ENCODE measurements around the gene CFC1. TPM values are rescaled to one million over a fixed set of nuclear protein-coding genes. Genes with fewer than 3 reads are reported as not detected.
"Not testable (repeated sequence)": the region's sequence is repeated elsewhere in the genome, so short reads cannot be mapped to it uniquely, and the experiment has no call there.

Gene CFC1
- total and polyA plus RNA-seq, 7 experiments from 2014 or later, result not detected

GRCh38 chr2:130556441-130556840 lies 42.9 kb downstream of the CFC1 start:
- H3K4me1 ChIP-seq (ENCODE audit: control insufficient read depth in 2 of 2, insufficient read depth in 2 of 2, low read length in 2 of 2); H3K36me3 Mint-ChIP-seq; H3K4me3 ChIP-seq (ENCODE audit: low read length); H3K36me3 ChIP-seq (ENCODE audit: control insufficient read depth in 2 of 3, insufficient read depth in 3 of 3, low read length in 3 of 3); H3K27me3 Mint-ChIP-seq; CTCF ChIA-PET; H3K9me3 ChIP-seq (ENCODE audit: control insufficient read depth in 2 of 3, low read length in 3 of 3); H3K27me3 ChIP-seq (ENCODE audit: control insufficient read depth in 2 of 2, insufficient read depth in 2 of 2, low read length in 2 of 2); H3K27ac ChIP-seq (ENCODE audit: low read depth, low read length); POLR2A ChIA-PET; intact Hi-C loops (cut with micrococcal nuclease); H3K4me1 Mint-ChIP-seq; DNase-seq; H3K4me3 Mint-ChIP-seq; H3K27ac Mint-ChIP-seq; H3K9me3 Mint-ChIP-seq: not testable (repeated sequence)
- ATAC-seq, result peak; percentile 47

DNA sequence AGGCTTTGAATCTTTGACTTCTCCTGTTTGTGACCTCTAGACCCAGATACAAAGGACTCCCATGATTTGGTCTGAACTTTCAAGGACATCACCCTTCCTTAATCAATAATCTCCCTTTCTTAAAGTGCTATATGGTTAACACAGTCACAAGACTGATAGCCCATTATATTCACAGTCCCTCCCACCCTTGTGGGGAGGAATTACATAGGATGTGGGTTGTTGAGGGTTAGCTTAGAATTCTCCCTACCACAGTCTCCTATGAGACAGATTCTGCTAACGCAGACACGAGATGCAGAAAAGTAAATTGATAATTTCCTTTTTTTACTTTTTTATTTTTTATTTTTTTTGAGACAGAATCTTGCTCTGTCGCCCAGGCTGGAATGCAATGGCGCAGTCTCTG lies 45.2 kb downstream of the CFC1 start:
- H3K4me3 ChIP-seq (ENCODE audit: low read length); CTCF ChIA-PET; H3K27me3 Mint-ChIP-seq; H3K4me1 ChIP-seq (ENCODE audit: control insufficient read depth in 2 of 2, insufficient read depth in 2 of 2, low read length in 2 of 2); H3K27ac ChIP-seq (ENCODE audit: low read depth, low read length); H3K9me3 ChIP-seq (ENCODE audit: control insufficient read depth in 2 of 3, low read length in 3 of 3); H3K36me3 Mint-ChIP-seq; H3K4me1 Mint-ChIP-seq; H3K27ac Mint-ChIP-seq; H3K36me3 ChIP-seq (ENCODE audit: control insufficient read depth in 2 of 3, insufficient read depth in 3 of 3, low read length in 3 of 3); H3K27me3 ChIP-seq (ENCODE audit: control insufficient read depth in 2 of 2, insufficient read depth in 2 of 2, low read length in 2 of 2); H3K4me3 Mint-ChIP-seq; H3K9me3 Mint-ChIP-seq; ATAC-seq; DNase-seq; intact Hi-C loops (cut with micrococcal nuclease); POLR2A ChIA-PET: not testable (repeated sequence)

GRCh38 chr2:130549475-130549874 lies 49.9 kb downstream of the CFC1 start:
- POLR2A ChIA-PET; H3K9me3 Mint-ChIP-seq; H3K4me3 Mint-ChIP-seq; H3K27me3 Mint-ChIP-seq; H3K4me1 Mint-ChIP-seq; CTCF ChIA-PET; H3K27me3 ChIP-seq (ENCODE audit: control insufficient read depth in 2 of 2, insufficient read depth in 2 of 2, low read length in 2 of 2); ATAC-seq; intact Hi-C loops (cut with micrococcal nuclease); H3K36me3 Mint-ChIP-seq; H3K36me3 ChIP-seq (ENCODE audit: control insufficient read depth in 2 of 3, insufficient read depth in 3 of 3, low read length in 3 of 3); H3K4me1 ChIP-seq (ENCODE audit: control insufficient read depth in 2 of 2, insufficient read depth in 2 of 2, low read length in 2 of 2); DNase-seq; H3K27ac ChIP-seq (ENCODE audit: low read depth, low read length); H3K9me3 ChIP-seq (ENCODE audit: control insufficient read depth in 2 of 3, low read length in 3 of 3); H3K4me3 ChIP-seq (ENCODE audit: low read length); H3K27ac Mint-ChIP-seq: not testable (repeated sequence)

- H3K4me3 Mint-ChIP-seq; H3K27ac ChIP-seq (ENCODE audit: low read depth, low read length); H3K9me3 ChIP-seq (ENCODE audit: control insufficient read depth in 2 of 3, low read length in 3 of 3); H3K4me1 Mint-ChIP-seq; H3K27me3 Mint-ChIP-seq; H3K36me3 ChIP-seq (ENCODE audit: control insufficient read depth in 2 of 3, insufficient read depth in 3 of 3, low read length in 3 of 3); H3K36me3 Mint-ChIP-seq; ATAC-seq; DNase-seq; intact Hi-C loops (cut with micrococcal nuclease); CTCF ChIA-PET; H3K4me3 ChIP-seq (ENCODE audit: low read length); POLR2A ChIA-PET; H3K9me3 Mint-ChIP-seq; H3K4me1 ChIP-seq (ENCODE audit: control insufficient read depth in 2 of 2, insufficient read depth in 2 of 2, low read length in 2 of 2); H3K27ac Mint-ChIP-seq; H3K27me3 ChIP-seq (ENCODE audit: control insufficient read depth in 2 of 2, insufficient read depth in 2 of 2, low read length in 2 of 2): not testable (repeated sequence)
Observed at GRCh38 chr2:130548418-130548817, 51.0 kb downstream of the CFC1 start.

DNA sequence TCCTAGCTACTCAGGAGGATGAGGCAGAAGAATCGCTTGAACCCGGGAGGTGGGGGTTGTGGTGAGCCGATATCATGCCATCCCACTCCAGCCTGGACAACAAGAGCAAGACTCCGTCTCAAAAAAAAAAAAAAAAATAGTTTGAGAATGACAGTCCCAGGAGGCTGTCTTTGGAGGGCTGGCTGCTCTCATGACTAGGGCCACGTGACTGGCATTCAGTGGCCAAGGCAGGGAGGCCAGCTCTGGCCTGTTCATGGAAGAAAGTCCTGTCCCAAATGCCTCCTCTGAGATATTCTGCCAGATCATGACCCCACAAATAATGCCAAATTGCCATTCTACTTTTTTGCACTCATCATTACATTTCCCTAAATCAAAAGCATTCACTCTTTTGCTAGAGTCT lies 54.4 kb downstream of the CFC1 start:
- H3K4me3 ChIP-seq (ENCODE audit: low read length); DNase-seq; H3K27me3 Mint-ChIP-seq; H3K27me3 ChIP-seq (ENCODE audit: control insufficient read depth in 2 of 2, insufficient read depth in 2 of 2, low read length in 2 of 2); H3K36me3 Mint-ChIP-seq; H3K9me3 Mint-ChIP-seq; H3K27ac Mint-ChIP-seq; H3K4me3 Mint-ChIP-seq; H3K36me3 ChIP-seq (ENCODE audit: control insufficient read depth in 2 of 3, insufficient read depth in 3 of 3, low read length in 3 of 3); POLR2A ChIA-PET; H3K4me1 Mint-ChIP-seq; CTCF ChIA-PET; H3K9me3 ChIP-seq (ENCODE audit: control insufficient read depth in 2 of 3, low read length in 3 of 3); ATAC-seq; H3K27ac ChIP-seq (ENCODE audit: low read depth, low read length); H3K4me1 ChIP-seq (ENCODE audit: control insufficient read depth in 2 of 2, insufficient read depth in 2 of 2, low read length in 2 of 2); intact Hi-C loops (cut with micrococcal nuclease): not testable (repeated sequence)

DNA sequence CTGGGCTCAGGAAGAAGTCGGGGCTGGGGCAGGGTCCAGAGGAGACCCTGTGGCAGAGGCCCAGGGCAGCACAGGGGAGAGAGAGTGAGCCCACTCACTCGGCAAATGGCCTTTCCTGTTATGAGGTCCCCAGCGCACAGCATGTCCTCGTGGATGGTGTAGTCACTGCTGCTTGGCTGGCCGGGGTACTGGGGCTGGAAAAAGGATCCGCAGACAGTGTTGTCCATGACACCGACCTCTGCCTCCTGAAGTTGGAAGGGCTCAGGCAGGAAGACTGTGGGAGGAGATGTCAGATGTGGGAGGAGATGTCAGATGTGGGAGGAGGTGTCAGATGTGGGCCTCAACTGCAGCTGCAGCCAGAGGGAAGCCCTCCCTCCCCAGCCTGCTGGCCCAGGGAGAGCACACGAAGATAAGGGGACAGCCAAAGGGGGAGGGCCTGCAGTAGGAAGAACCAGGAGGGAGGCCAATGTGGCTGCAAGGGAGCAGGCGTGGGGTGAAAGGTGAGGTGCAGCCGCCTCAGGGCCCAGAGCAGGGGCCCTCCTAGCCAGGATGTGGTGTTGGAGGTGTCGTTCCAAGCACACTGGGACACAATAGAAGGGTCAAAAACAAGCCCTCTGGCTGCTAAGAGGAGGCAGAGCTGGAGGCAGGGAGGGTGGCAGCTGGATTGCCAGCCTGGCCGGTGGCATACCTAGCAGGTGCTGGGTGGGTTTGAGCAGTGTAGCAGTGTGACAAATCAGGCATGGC lies 55.4 kb downstream of the CFC1 start:
- H3K4me1 ChIP-seq (ENCODE audit: control insufficient read depth in 2 of 2, insufficient read depth in 2 of 2, low read length in 2 of 2); H3K9me3 Mint-ChIP-seq; intact Hi-C loops (cut with micrococcal nuclease); H3K27ac ChIP-seq (ENCODE audit: low read depth, low read length); H3K4me3 Mint-ChIP-seq; POLR2A ChIA-PET; H3K9me3 ChIP-seq (ENCODE audit: control insufficient read depth in 2 of 3, low read length in 3 of 3); H3K36me3 Mint-ChIP-seq; H3K36me3 ChIP-seq (ENCODE audit: control insufficient read depth in 2 of 3, insufficient read depth in 3 of 3, low read length in 3 of 3); H3K4me3 ChIP-seq (ENCODE audit: low read length); H3K27me3 ChIP-seq (ENCODE audit: control insufficient read depth in 2 of 2, insufficient read depth in 2 of 2, low read length in 2 of 2); H3K27ac Mint-ChIP-seq; H3K4me1 Mint-ChIP-seq; H3K27me3 Mint-ChIP-seq; CTCF ChIA-PET; DNase-seq: not testable (repeated sequence)
- ATAC-seq, result peak; percentile 24

- H3K9me3 Mint-ChIP-seq; H3K4me1 Mint-ChIP-seq; H3K36me3 ChIP-seq (ENCODE audit: control insufficient read depth in 2 of 3, insufficient read depth in 3 of 3, low read length in 3 of 3); H3K9me3 ChIP-seq (ENCODE audit: control insufficient read depth in 2 of 3, low read length in 3 of 3); CTCF ChIA-PET; H3K27ac ChIP-seq (ENCODE audit: low read depth, low read length); H3K27me3 Mint-ChIP-seq; intact Hi-C loops (cut with micrococcal nuclease); H3K36me3 Mint-ChIP-seq; H3K4me3 ChIP-seq (ENCODE audit: low read length); H3K4me3 Mint-ChIP-seq; H3K4me1 ChIP-seq (ENCODE audit: control insufficient read depth in 2 of 2, insufficient read depth in 2 of 2, low read length in 2 of 2); H3K27me3 ChIP-seq (ENCODE audit: control insufficient read depth in 2 of 2, insufficient read depth in 2 of 2, low read length in 2 of 2); ATAC-seq; DNase-seq; POLR2A ChIA-PET; H3K27ac Mint-ChIP-seq: not testable (repeated sequence)
Observed at GRCh38 chr2:130542789-130543188, 56.6 kb downstream of the CFC1 start.
